Endothelial cell of umbilical vein (primary cell): Measurements from ENCODE around the gene ANKRD50.

Source experiments
- CTCF ChIP-seq, 2 donors: IDR thresholded peaks; 1 replicate in 1 of 2; 2 replicates in 1 of 2; pipeline ENCODE4 v1.5.1; 2011; ENCODE audit warnings: low read length in 2 of 2, mild to moderate bottlenecking in 2 of 2, moderate library complexity in 2 of 2, control low read depth in 1 of 2, inconsistent platforms in 1 of 2, low read depth in 1 of 2; ENCODE audit not compliant: insufficient read depth in 1 of 2; ENCODE audit errors: extremely low read depth in 1 of 2
- EZH2 ChIP-seq: IDR thresholded peaks from 2 replicates; pipeline ENCODE4 v1.6.1; 2012; ENCODE audit warnings: borderline replicate concordance, low read depth, mild to moderate bottlenecking, moderate library complexity, low read length, inconsistent platforms; ENCODE audit not compliant: severe bottlenecking
- GATA2 ChIP-seq: IDR thresholded peaks from 2 replicates; pipeline ENCODE4 v1.7.0; 2011; ENCODE audit warnings: low read depth, mild to moderate bottlenecking, moderate library complexity, mixed read lengths, low read length; ENCODE audit not compliant: insufficient read length, insufficient read depth
- POLR2A ChIP-seq: IDR thresholded peaks from 2 replicates; pipeline ENCODE4 v1.6.1; 2012; ENCODE audit warnings: low read depth, mild to moderate bottlenecking, control low read depth, low read length
- POLR2AphosphoS5 ChIP-seq: IDR thresholded peaks from 2 replicates; pipeline ENCODE4 v1.6.1; 2012; ENCODE audit warnings: low read depth, mild to moderate bottlenecking, control low read depth, low read length, moderate library complexity; ENCODE audit not compliant: insufficient read depth

DNA sequence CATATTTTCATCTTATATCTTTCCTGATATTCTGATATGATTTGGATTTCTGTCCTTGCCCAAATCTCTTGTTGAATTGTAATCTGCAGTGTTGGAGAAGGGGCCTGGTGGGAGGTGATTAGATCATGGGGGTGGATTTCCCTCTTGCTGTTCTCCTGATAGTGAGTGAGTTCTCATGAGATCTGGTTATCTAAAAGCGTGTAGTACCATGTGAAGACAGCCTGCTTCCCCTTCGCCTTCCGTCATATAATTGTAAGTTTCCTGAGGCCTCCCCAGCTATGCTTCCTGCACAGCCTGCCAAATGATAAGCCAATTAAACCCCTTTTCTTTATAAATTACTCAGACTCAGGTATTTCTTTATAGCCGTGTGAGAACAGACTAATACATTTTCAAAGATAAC, 77.2 kb downstream of the ANKRD50 start:
- peak; percentile 75 for TF ChIP-seq GATA2
- no peak for TF ChIP-seq EZH2
- no peak for TF ChIP-seq CTCF (IDR thresholded peaks at IDR 0.05; ENCODE audit: extremely low read depth in 1 of 2, insufficient read depth in 1 of 2, low read depth in 1 of 2, low read length in 2 of 2)
- TF ChIP-seq POLR2AphosphoS5 = no peak
- no peak for TF ChIP-seq POLR2A
